Right ventricle myocardium superior (tissue), 1 donor: ENCODE results near the gene PMEPA1. TPM values are rescaled to one million over a fixed set of nuclear protein-coding genes. Genes with fewer than 3 reads are reported as not detected.
A peak's percentile ranks its signal among the peaks of the same experiment; 100 is the strongest.

Experiments
- ATAC-seq: fragments of 200-7000 bp; cut with Tn5 transposase; one replicate; pipeline ENCODE4 v1.9.1; 2020; ENCODE audit warnings: mild to moderate bottlenecking; ENCODE audit not compliant: poor library complexity
- DNase-seq: peaks from one replicate; pipeline ENCODE4 v3.0.0-alpha.2; 2020
- intact Hi-C: fragments of 100-400 bp; cut with DNase I; formaldehyde crosslinking; loops from one replicate; pipeline ENCODE4 v1.11.2; 2022
- total RNA-seq: library from RNA; stranded (reverse); fragmentation: NEBNext Ultra II Directional; extraction: Animal tissue kit (Norgen Biotek cat#: 25700); gene quantifications from one replicate; pipeline ENCODE4 v1.2.1, GENCODE V29; 2021
- donor health status: DM: no; HTN: yes; CAD: no; lungs with severe emphysema.

Gene PMEPA1
- total RNA-seq, 1 donor from 2014 or later: 21.5 TPM

DNA sequence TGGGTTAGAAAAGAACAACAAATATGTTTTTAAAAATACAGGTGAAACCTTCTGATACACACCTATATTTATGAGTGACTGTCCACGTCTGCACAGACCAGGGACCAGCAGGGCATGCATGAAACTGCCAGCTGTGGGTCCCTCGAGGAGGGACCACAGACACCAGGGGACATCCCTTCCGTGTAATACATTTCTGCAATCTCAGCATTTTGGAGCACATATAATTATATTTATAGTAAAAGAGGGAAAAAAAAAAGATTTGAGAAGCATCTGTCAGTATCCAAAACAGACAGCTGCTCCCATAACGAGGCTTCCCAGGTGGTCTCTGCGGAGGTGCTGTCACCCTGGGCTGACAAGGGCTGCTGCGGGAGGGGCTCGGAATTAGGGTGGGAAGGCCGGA lies 40.2 kb downstream of the PMEPA1 start:
- intact Hi-C loops: no loop called here
- ATAC-seq: no peak
- DNase-seq: no peak

DNA sequence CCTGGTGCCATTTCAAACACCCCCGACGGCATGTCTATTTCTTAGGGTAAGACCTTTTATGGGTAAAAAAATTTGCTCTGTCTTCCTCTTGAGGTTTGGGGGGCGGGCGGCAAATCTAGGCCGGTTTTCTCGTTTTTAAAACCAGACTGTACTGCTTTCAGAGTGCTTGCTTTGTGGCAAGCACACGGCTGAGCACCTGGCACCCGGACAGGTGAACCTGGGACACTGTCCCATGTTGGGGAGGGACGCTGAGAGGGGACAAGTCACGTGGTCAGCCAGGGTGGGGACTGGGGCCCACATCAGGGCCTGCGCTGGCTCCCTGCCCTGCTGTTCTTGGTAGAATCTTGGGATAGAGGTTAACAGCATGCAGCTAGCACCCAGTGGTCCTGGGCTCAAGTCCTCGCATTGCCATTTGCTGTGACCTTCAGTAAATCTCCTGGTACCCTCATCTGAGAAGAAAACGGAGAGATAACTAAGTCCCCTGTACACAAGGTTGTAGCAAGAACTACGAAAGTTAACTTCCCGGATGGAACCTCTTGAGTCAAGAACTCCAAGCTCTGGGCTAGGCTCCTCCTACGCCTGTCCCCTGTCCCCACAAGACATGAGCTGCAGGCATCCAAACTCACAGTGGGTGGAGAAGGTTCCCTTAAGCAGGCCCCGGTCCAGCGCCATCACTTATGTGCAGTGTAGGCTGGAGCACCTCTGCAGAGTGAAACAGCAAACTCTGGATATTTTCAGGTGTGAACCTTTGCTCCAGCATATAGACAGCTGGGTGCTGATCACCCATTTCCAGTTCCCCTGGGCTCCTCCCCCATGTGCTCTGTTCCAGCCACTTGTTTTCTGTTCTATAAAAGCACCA lies 41.7 kb downstream of the PMEPA1 start:
- intact Hi-C loops: no loop called here
- ATAC-seq (no peak), DNase-seq (no peak)

DNA sequence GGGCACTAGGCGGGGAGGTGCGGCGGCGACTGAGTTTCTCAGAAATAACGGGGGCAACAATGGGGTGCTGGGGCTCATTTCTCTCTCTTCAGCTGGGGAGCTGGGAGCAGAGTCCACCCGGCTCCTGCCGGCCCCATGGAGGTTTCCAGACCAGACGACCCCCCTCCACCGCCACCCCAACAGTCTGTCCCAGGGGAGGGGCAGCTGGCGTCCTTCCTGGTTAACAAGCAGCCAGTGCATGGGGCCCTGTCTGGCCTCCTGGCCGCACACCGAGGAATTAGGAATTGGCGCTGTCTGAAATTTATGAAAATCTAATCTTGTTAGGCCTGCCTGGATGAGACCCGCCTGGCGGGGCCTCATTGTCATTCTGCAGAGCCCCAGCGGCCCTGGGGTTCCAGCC lies 42.4 kb downstream of the PMEPA1 start:
- intact Hi-C loops: no loop called here
- DNase-seq (peak; percentile 29), ATAC-seq (no peak)

DNA sequence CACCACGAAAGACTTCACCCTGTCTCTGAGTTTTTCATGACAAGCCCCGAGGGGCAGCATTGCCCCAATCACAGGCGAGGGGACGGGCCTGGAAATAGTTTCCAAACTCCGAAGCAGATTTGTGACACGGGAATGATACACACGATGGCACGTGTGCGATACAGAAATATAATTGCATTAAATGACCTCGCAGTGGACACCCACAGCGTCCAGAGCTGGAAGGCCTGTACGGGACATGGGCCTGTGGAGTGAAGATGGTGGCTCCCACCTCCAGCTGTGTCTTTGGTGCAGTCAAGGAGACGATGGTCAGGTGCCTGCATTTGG lies 43.0 kb downstream of the PMEPA1 start:
- intact Hi-C loops: no loop called here
- DNase-seq (peak; percentile 17), ATAC-seq (no peak)

DNA sequence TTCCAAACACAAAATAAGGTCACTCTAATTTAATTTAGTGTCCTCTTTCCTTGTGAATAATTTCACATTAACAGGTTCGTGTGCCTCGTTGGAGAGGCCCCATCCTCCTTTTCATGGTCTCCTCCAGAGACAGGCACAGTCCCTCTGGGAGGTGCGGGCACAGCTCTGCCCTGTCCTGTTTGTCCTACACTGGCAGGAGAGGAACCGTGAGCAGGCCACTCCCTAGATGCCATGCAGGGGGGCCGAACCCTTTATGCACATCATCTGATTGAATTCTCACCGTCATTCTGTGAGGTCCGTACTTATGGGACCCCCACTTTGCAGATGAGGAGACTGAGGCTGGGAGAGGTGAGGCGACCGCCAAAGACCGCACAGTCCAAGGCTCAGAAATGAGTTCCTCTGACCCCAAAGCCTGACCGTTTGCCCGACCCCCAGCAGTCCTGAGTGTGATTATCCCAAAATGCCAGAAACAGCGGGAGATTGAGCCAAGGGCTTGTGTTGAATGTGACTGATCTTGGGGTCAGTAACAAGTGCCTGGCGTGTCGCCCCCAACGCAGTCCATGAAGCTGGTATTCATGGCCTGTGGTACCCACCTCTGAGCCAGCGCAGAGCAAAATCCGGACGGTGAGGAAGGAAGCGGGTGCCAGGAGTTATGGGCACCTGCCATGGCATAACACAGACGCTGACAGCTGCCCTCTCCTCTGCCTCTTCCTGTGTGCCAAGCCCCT lies 43.5 kb downstream of the PMEPA1 start:
- peak; percentile 27 for DNase-seq
- ATAC-seq: no peak
- intact Hi-C loops: no loop called here

DNA sequence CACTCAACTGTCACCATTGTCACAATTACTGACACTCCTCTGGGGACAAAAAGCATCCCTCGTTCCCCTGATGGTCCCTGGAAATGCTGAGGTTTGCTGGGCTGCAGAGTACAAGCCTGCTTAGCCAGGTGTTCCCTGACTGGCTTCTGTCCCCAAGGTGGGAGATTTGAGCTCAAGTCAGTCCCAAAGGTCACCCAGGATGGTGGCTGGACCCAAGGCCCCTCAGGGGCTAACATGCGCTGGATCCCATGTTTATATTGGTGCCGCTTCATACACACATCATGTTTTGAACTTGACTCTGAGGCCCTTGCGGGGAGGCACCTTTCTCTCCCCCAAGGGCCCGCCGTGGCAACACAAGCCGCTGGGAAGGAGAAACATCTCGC lies 44.2 kb downstream of the PMEPA1 start:
- intact Hi-C loops: no loop called here
- ATAC-seq: no peak
- DNase-seq: peak; percentile 22

DNA sequence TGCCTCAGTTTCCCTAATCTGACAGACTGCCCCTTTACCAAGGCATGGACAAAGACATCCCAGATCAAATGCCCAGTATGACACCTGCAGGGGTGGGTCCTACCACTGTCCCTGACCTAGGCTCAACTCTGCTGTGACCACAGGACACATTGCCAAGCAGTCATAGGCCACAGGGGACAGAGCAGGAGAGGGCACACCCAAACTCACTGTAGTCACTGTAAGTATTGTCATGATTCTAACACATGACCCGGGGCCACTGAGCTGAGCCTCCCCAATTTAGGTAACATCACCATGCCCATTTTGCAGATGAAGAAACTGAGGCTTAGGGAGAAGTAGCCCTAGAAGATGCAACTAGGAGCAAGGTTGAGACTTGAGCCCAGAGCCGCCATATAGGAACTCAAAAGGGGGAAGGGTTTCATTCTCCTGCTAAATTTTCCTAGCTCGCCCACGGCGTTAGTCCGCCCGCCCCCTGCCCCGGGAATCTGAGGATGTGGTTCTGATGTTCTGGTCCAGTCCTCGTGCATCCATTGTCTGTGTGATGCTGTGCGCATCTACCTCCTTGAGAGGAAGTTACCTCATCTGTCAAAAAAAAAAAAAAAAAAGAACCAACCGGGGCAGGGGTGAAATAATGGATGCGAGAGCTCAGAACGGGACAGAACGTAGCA lies 44.8 kb downstream of the PMEPA1 start:
- DNase-seq (peak; percentile 13), ATAC-seq (no peak)
- intact Hi-C loops: no loop called here

DNA sequence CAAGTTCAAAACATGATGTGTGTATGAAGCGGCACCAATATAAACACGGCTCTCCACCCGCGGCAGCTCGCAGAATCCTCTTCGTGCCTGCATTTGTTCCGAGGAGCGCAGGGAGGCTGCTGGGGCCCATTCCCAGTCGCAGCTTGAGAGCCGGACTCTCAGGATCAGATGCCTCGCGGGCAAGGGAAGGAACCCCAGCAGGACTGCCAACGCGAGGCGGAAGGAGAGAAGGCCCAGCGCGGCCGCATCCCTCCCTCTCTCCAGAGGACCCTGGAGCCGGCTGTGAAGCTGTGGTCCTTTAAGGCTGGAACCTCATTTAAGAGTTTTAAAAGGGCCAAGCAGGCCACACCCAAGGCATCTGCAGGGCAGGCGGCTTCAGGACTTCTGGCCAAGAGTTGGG lies 45.3 kb downstream of the PMEPA1 start:
- no peak for ATAC-seq
- intact Hi-C loops: no loop called here
- DNase-seq: peak; percentile 37

DNA sequence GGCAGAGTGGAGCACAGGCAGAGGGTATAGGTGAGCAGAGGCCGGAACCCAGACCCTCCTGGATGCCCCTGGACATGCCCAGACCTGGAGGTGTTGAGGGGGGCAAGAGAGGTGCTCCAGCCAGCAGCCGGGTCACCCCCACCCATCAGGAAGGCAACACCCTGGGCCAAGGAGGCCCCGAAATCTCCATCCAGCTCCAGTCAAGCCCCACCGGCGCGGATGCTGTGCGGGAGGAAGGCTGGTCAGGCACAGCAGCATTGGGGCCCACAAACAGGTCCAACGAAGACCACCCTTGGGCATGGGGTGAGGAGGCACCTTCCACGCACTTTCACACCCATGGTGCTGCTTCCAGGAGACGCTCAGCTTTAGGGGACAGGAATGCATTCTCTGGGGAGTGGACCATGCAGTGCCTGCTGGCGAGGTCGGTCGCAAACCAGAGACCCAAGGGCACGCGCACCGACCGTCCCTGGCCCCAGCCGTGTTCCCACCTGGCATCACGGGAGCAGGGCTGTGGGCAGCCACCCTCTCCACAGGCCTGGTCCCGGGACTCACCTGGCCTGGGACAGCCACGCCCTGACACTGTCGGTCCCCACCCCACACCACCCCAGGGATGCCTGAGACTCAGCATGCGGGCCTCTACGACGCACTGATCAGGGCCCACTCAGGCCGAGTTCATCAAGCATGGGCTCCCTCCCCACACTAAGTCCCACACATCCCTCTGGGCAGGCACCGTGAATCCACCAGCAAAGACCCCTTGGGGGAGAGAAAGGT lies 45.9 kb downstream of the PMEPA1 start:
- ATAC-seq (no peak), DNase-seq (peak; percentile 30)
- intact Hi-C loops: no loop called here

DNA sequence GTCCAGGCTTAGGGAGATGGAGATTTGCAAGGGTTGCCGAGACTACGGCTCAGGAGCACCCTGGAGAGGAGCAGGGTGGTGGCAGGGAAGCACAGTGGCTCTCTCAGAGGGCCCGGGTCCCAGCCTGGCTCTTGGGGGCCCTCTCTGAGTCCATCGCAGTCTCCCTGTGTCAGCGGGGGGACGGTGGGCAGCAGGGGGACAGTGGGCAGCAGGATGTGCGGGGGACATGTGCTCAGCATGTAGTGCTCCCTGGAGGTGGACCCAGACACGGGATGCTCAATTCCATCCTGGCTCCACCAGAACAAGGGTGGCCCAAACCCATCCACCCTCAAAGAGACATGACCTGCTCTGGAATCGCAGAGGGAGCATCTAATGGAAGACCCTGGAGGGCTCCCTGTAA lies 46.6 kb downstream of the PMEPA1 start:
- intact Hi-C loops: no loop called here
- DNase-seq (peak; percentile 6), ATAC-seq (no peak)

DNA sequence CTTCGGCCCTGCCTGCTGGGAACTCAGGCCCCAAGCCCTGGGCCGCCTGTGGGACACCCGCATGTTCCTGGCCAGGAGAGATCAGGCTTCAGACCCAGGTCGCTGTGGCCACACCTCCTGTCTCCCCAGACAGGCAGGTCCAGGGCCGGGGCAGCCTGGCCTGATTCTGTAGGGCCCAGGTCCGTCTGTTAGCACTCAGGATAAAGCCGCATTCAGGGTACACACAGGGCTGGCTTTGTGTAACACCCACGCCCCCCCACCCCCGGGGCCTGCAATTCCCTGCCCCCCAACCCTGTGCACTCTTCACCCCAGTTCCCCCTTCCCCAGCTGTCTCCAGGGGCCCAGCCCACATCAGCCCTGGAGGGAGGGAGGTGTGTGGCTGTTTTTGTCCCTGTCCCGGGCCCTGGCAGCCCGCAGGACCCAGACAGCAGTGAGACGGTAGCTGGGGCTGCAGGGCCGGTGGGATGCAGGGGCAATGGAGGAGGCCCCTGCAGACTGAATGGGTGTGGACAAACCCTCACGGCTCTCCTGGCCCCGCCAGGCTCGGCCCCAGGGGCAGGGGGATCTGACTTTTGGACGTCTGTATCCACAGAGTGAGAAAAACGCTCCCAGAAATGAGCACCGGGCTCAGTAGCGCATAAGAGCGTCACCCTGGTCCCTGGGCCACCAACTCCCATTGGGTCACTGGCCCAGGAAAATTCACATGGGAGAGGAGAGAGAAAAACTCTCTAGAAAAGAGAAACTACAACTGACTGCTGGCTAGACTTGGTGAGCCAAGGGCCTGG lies 47.2 kb downstream of the PMEPA1 start:
- intact Hi-C loops: no loop called here
- ATAC-seq: no peak
- peak; percentile 30 for DNase-seq

DNA sequence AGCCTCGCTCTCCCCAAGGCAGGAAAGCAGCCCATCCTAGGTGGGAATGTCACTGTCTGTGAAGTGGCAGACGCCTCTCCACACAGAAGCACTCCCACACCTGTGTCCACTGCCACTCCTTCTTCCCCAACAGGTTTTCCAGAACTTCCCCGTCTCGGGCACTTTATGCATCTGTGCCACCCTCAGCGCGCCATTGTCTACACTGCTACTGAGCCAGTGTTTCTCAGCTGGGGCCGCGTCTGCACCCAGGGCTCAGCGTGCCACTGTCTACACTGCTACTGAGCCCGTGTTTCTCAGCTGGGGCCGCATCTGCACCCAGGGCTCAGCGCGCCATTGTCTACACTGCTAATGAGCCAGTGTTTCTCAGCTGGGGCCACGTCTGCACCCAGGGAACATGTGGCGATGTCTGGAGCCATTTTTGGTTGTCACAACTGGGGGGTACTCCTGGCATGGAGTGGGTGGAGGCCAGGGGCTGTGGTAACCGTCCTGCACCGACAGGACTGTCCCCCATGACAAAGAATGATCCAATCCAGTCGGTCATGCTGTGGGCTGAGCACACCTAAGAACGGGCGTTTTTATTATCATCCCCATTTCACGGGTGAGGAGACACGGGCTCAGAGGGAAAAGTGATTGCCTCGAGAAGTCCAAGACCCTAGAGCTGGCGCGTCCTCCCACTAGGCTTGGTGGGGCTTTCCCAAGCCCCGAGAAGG lies 47.9 kb downstream of the PMEPA1 start:
- intact Hi-C loops: no loop called here
- DNase-seq: peak; percentile 4
- ATAC-seq: no peak

DNA sequence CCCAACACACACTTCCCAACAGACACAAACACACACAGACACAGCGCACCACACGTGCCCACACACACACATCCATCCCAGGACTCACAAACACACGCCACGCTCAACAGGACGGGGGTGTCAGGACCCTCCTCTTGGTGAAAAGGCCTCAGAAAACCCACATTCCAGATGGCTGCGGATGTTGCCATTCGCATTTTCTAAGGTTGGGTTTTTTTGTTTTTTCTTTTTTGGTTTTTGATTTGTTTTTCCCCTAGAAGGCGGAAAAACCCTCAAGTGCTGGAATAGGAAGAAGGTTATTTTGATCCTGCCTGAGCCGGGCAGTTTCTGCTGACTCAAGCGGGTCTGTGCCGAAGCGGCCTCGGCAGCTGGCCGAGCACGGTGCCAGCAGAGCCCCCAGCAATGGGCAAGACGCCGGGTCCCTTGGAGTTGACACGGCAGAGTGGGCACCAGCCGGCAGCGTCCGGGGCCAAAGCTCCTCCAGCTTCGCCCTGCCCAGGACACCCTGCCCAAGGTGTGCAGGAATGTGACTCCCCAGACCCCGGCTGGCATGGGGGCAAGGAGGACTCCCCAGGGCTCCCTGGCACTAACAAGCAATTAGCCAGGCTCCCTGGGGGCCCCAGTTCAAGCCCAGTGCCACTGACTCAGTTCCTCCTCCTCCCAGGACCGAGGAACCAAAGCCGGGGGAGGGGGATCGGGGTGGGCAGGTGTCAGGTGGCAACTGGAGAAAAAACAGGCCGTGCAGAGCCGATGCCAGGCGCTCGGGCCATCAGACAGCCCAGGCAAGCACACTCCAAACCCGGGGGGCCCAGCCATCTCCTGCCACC lies 48.7 kb downstream of the PMEPA1 start:
- no peak for ATAC-seq

DNA sequence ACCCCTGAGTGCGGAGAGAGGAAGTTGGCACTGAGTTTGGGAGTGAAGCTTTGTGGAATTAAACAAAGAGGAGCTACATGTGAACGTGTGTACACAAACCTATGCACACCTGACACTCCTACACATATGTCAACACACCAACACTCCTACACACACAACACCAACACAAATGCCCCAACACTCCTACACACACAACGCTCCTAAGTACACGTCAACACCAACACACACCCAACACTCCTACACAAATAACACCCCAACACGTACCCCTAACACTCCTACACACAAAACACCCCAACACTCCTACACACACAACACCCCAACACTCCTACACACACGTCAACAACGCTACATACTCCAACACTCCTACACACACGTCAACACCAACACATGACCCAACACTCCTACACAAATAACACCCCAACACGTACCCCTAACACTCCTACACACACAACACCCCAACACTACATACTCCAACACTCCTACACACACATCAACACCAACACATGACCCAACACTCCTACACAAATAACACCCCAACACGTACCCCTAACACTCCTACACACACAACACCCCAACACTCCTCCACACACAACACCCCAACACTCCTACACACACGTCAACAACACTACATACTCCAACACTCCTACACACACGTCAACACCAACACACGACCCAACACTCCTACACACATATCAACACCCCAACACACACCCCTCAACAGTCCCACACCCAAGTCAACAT lies 49.5 kb downstream of the PMEPA1 start:
- DNase-seq: no peak
- intact Hi-C loops: no loop called here

More for the DNA sequence above, 48.7 kb downstream of the PMEPA1 start:
- intact Hi-C loops: no loop called here
- peak; percentile 36 for DNase-seq

DNA sequence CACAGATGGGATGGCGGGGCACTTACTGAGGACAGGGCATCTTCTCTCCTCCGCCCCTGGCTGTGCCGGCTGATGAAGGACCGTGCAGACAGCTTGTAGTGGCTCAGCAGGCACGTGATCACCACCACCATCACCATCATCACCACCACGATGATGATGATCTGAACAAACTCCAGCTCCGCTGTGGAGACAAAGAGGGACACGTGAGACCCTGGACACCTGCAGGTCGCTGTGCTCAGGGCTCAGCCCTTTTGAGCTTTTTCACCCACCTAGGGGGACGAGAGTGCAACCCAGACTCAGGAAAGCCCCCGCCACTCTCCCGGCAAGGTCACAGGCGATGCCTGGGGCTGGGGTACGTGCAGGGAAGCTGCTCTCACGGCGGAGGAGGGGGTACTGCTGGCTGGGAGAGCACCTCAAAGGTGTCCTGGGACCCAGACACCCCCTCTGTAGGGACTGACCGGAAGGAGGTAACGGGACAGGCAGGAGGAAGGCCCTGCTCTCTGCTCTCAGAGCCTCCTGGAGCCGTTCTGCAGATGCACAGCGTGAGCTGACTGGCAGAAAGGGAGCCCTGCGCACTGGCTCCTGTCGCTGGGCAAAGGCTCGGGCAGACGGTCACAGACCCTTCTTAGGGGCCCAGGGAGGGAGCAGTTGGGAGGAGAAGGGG lies 50.2 kb downstream of the PMEPA1 start:
- DNase-seq: peak; percentile 21
- intact Hi-C loops: loop anchor here (5.0 kb wide), 1 partner anchor 518 kb away; no protein-coding TSS in a partner anchor
- ATAC-seq: no peak

More for the DNA sequence above, 49.5 kb downstream of the PMEPA1 start:
- ATAC-seq: no peak
